Epithelial cell of umbilical artery (primary cell): ENCODE data around the gene GRIP2. TPM values are rescaled to one million over a fixed set of nuclear protein-coding genes. Genes with fewer than 3 reads are reported as not detected.

Experiments used
- total RNA-seq: library from RNA; depleted of rRNA; stranded (reverse); fragments of >200 nt; gene quantifications from 2 replicates; pipeline ENCODE4 v1.2.3, GENCODE V29; 2014

GRIP2 gene
- total RNA-seq = not detected in 2 replicates

DNA sequence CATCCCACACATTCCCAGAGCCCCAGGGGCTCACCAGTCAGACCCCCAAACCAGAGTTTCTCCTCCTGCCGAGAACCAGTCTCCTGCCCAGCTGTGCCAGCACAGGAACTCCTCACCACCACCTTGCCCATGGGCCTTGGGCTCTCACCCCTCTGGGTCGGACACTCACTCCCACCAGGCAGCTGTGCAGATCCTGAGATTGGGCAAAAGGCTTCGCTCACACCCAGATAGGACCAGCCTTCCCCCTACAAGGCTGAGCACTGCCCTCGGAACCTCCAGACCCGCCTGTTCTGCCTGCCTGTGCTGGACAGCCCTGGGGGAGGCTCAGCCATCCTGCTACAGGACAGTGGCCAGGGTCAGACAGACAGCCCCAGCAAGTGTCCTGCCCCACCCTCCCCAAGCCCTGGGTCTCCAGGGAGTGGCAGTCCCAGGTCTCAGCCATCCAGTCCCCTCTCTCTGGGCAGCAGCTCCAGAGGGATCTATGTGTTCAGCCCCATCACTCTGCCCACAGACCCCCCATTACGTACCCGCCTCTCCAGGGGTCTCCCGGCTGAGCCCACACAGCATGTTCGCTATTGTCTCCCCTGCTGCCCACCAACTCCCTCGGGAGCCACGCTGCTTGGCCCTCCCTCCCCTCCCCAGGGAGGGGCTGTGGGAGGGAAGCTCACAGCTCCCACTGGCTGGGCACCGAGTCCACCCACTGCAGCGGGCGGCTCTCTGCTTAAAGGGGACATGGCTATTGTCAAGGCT is at the start of gene GRIP2:
Gene GRIP2, minus strand, starts transcription at position 601 of the 750 bp plus-strand sequence. Its CDS starts 34 bp downstream, at position 567.

Other genes starting within 250 kb of the GRIP2 start
- 9.7 and 15.8 TPM in 2 replicates for gene SLC6A6, start 137.7 kb downstream of the GRIP2 start, total RNA-seq
- 5.8 and 7.8 TPM in 2 replicates for gene CCDC174, start 111.4 kb upstream of the GRIP2 start, total RNA-seq
- gene C3orf20, start 134.8 kb upstream of the GRIP2 start, total RNA-seq = not detected in 2 replicates